Peyer's patch (tissue), 4 donors: Measurements from ENCODE around the gene MINDY4. TPM values are rescaled to one million over a fixed set of nuclear protein-coding genes. Genes with fewer than 3 reads are reported as not detected.
A peak's percentile ranks its signal among the peaks of the same experiment; 100 is the strongest.

Source experiments
- DNase-seq, 3 donors: peaks; one replicate each; pipeline ENCODE4 v3.0.0-alpha.2; 2017 to 2019
- H3K27ac ChIP-seq, 4 donors: fragments of 200-600 bp; sonication (generic); one replicate each; pipeline ENCODE4 v1.5.1; 2016 to 2019
- H3K27me3 ChIP-seq, 2 donors: fragments of 200-600 bp; sonication (generic); one replicate each; pipeline ENCODE4 v1.5.1; 2019
- H3K36me3 ChIP-seq, 3 donors: fragments of 200-600 bp; sonication (generic); one replicate each; pipeline ENCODE4 v1.5.1; 2016 to 2019
- H3K4me1 ChIP-seq, 4 donors: fragments of 200-600 bp; sonication (generic); one replicate each; pipeline ENCODE4 v1.5.1; 2016 to 2019
- H3K4me3 ChIP-seq, 4 donors: fragments of 200-600 bp; sonication (generic); 1 replicate in 3 of 4; 2 replicates in 1 of 4; pipeline ENCODE4 v1.5.1; 2016 to 2019; ENCODE audit warnings: mild to moderate bottlenecking in 1 of 4
- H3K9me3 ChIP-seq, 4 donors: fragments of 200-600 bp; sonication (generic); one replicate each; pipeline ENCODE4 v1.5.1; 2016 to 2019; ENCODE audit warnings: mild to moderate bottlenecking in 1 of 4
- POLR2A ChIP-seq, 2 donors: fragments of 450-650 bp; IDR thresholded peaks; one replicate each; pipeline ENCODE4 v1.5.1; 2017; ENCODE audit warnings: antibody characterized with exemption in 2 of 2, mild to moderate bottlenecking in 2 of 2, moderate library complexity in 2 of 2
- total RNA-seq, 4 donors: library from RNA; depleted of rRNA; stranded (reverse); fragments of >200 nt; gene quantifications; one replicate each; pipeline ENCODE4 v1.1.0, GENCODE V29; 2016
- TF ChIP-seq, protein P1 (sequence below), 6 experiments: fragments of 450-650 bp in 4 of 6; fragments of 200-600 bp in 2 of 6; sonication (generic) in 1 of 6; IDR thresholded peaks; one replicate each; pipeline ENCODE4 v1.5.1; 2017 to 2019; ENCODE audit warnings: antibody characterized with exemption in 6 of 6, mild to moderate bottlenecking in 3 of 6, moderate library complexity in 1 of 6

MINDY4 gene
- total RNA-seq, 4 donors from 2014 or later, result 3.9 to 19.8 (median 6.8) TPM

DNA sequence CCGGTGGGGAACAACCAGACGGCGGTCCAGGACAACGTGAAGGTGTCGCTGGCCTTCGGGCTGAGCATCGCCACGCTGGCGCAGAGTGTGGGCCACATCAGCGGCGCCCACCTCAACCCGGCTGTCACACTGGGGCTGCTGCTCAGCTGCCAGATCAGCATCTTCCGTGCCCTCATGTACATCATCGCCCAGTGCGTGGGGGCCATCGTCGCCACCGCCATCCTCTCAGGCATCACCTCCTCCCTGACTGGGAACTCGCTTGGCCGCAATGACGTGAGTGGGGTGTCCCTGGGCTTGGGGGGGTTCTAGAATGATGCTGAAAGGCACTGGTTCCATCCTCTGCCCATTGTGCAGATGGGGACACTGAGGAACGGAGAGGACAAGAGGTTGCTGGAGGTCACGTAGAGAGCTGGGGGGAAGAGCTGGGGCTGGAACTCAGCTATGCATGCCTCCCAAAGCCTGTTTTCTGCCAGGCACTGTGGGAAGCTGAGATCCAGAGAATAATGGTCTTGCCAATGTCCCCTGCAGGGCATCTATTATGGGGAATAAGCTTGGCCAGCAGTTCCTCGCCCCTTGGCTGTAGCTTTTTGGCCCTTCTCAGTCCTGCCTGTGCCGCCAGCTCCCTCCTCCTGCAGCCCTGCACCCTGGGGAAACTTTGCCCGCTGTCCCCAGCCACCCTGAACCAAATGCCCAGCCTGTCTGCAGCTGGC lies 141.0 kb downstream of the MINDY4 start:
- no peaks in the 10 kb centered on the region for H3K36me3 ChIP-seq
- no peak for DNase-seq
- H3K27me3 ChIP-seq, result no peaks in the 10 kb centered on the region
- H3K4me1 ChIP-seq, result peaks cover 0 to 70% (median 3%) of the 10 kb centered on the region in 4 donors
- H3K4me3 ChIP-seq, result peak overlapping the region in 3 of 4 donors; percentile 17 to 44 (median 37)
- H3K9me3 ChIP-seq, result no peaks in the 10 kb centered on the region
- TF ChIP-seq POLR2A (IDR thresholded peaks at IDR 0.05), result no peak
- TF ChIP-seq, protein P1, sequence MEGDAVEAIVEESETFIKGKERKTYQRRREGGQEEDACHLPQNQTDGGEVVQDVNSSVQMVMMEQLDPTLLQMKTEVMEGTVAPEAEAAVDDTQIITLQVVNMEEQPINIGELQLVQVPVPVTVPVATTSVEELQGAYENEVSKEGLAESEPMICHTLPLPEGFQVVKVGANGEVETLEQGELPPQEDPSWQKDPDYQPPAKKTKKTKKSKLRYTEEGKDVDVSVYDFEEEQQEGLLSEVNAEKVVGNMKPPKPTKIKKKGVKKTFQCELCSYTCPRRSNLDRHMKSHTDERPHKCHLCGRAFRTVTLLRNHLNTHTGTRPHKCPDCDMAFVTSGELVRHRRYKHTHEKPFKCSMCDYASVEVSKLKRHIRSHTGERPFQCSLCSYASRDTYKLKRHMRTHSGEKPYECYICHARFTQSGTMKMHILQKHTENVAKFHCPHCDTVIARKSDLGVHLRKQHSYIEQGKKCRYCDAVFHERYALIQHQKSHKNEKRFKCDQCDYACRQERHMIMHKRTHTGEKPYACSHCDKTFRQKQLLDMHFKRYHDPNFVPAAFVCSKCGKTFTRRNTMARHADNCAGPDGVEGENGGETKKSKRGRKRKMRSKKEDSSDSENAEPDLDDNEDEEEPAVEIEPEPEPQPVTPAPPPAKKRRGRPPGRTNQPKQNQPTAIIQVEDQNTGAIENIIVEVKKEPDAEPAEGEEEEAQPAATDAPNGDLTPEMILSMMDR (IDR thresholded peaks at IDR 0.05), result no peak
- H3K27ac ChIP-seq, result peak overlapping the region in 3 of 4 donors; percentile 68 to 95 (median 88)

DNA sequence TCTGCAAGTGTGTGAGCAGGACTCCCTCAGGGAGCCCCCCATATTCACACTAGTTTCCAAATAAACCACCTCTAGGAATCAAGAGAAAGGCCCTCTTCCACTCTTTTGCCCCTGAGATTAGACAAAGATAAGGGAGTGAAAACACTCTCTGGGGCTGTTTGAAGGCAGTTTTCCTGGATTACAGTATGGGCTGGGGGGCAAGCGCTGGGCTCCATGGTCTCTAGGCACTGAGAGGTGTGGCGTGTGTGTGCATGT lies 141.4 kb downstream of the MINDY4 start:
- no peak for DNase-seq
- no peaks in the 10 kb centered on the region for H3K36me3 ChIP-seq
- H3K9me3 ChIP-seq, result no peaks in the 10 kb centered on the region
- peak overlapping the region in 2 of 4 donors; percentile 37 to 44 for H3K4me3 ChIP-seq
- H3K27me3 ChIP-seq, result no peaks in the 10 kb centered on the region
- no peak for TF ChIP-seq POLR2A (IDR thresholded peaks at IDR 0.05)
- TF ChIP-seq, protein P1 (IDR thresholded peaks at IDR 0.05), result no peak
- H3K27ac ChIP-seq, result peak overlapping the region in 3 of 4 donors; percentile 68 to 95 (median 88)
- H3K4me1 ChIP-seq, result peaks cover 0 to 66% (median 3%) of the 10 kb centered on the region in 4 donors

DNA sequence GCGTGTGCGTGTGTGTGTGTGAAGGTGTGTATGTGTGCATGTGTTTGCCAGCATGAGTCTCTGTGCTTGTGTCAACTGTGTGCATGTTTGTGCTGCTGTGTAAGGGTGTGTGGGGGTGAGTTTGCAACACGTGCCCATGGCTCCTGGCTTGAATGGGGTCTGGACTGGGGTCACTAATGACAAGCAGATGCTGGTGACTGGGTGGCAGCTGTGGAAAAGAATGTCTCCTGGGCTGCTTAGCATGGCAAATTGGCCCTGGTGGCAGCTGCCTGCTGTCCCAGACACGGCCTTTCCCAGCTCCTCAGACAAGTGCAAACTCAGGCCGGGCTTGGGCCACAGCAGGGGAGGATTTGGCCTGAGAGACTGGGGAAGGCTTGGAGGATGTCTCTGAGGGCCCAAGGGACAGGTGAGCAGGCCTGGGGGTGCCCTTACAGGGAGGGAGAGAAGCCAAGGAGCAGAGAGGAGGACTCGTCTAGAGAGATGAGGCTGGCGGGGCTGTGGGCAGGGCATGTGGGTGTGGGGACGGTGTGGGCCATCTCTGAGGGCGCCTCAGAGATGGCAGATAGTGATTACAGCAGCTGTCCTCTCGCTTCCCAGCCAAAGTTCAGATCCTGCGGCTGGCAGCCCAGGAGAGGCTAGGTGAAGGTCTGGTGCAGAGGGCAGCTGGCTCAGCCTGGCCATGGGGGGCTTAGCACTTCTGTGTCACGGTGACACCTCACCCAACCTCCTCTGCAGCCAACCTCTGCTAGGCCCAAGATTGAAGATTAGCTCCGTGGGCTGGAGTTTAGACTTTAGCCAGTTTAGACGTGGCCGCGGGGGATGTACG lies 142.0 kb downstream of the MINDY4 start:
- peaks cover 0 to 64% (median 3%) of the 10 kb centered on the region in 4 donors for H3K4me1 ChIP-seq
- TF ChIP-seq, protein P1 (IDR thresholded peaks at IDR 0.05), result no peak
- peak; percentile 28 to 42 for TF ChIP-seq POLR2A (IDR thresholded peaks at IDR 0.05)
- no peaks in the 10 kb centered on the region for H3K36me3 ChIP-seq
- peak overlapping the region in 2 of 4 donors; percentile 37 to 44 for H3K4me3 ChIP-seq
- peak in 2 of 3 donors; percentile 78 to 86 for DNase-seq
- H3K27ac ChIP-seq, result peak overlapping the region in 3 of 4 donors; percentile 68 to 95 (median 88)
- H3K9me3 ChIP-seq, result no peaks in the 10 kb centered on the region
- no peaks in the 10 kb centered on the region for H3K27me3 ChIP-seq

DNA sequence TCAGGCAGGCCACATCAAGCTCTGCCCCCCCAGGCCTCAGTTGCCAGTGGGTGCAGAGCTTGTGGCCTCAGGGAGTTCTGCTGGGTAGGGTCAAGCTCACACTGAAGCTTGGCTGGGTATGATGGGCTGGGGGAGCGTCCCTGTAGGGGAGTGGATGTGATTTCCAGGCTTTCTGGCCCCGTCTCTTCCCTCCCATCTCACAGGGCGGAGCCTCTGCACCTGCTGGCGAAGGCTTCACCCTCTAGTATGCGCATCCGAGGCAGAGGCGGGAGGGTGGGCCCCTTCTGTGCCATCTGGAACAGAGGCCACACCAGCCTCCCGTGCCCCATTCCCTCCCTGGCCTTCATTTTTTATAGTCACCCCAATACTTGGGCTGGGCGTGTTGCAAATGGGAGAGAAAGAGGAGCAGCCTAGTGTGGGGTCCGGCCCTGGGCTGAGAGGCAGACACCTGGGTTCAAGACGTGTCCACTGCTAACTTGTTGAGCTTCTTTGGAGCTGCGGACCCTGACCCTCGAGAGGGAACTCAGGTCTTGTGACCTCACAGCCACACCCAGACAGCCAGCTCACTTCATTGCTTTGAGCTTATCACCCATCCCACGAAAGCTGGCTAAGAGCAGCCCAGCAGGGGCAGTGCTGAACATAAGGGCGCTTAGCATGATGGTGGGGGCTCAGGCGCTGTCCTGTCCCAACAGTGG lies 142.8 kb downstream of the MINDY4 start:
- no peaks in the 10 kb centered on the region for H3K9me3 ChIP-seq
- H3K4me1 ChIP-seq, result peaks cover 0 to 64% (median 3%) of the 10 kb centered on the region in 4 donors
- DNase-seq, result peak in 2 of 3 donors; percentile 78 to 86
- peak overlapping the region in 3 of 4 donors; percentile 68 to 95 (median 88) for H3K27ac ChIP-seq
- H3K27me3 ChIP-seq, result no peaks in the 10 kb centered on the region
- TF ChIP-seq POLR2A (IDR thresholded peaks at IDR 0.05), result peak in 1 of 2 donors; percentile 56
- TF ChIP-seq, protein P1 (IDR thresholded peaks at IDR 0.05), result peak in 3 of 6 experiments; percentile 20 to 48 (median 36)
- peak overlapping the region in 2 of 4 donors; percentile 37 to 44 for H3K4me3 ChIP-seq
- H3K36me3 ChIP-seq, result no peaks in the 10 kb centered on the region

DNA sequence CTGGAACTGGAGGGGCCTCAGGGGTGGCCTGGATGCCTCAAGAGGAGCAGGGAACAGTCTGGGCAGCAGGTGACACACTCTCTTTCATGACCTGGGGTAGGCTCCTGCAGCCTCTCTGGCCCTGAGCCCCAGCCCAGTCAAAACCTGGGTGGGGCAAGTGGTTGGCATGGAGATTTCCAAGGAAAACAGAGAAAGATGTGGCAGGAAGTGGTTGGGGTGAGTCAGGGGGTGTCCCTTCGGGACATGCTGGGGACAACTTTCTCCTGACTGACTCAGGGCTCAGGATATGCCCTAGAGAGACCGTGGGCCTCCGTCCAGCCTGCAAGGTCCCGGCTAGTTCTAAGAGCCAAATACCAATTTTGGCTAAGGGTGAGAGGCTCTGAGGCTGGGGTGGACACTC lies 143.4 kb downstream of the MINDY4 start:
- Histone ChIP-seq H3K27ac (peak overlapping the region in 3 of 4 donors; percentile 68 to 95 (median 88)), H3K4me1 (peaks cover 0 to 63% (median 3%) of the 10 kb centered on the region in 4 donors), H3K36me3 (no peaks in the 10 kb centered on the region), H3K9me3 (no peaks in the 10 kb centered on the region), H3K4me3 (peak overlapping the region in 1 of 4 donors; percentile 6), H3K27me3 (no peaks in the 10 kb centered on the region)
- DNase-seq, result peak in 1 of 3 donors; percentile 54
- TF ChIP-seq POLR2A (IDR thresholded peaks at IDR 0.05), result no peak
- TF ChIP-seq, protein P1 (IDR thresholded peaks at IDR 0.05), result no peak
